HUES48 (cell line): ENCODE measurements around the gene RAB14.
"Not testable (repeated sequence)": the region's sequence is repeated elsewhere in the genome, so short reads cannot be mapped to it uniquely, and the experiment has no call there.

Experiments
- H3K27ac ChIP-seq: one replicate; pipeline ENCODE4 v1.7.0; 2013; ENCODE audit warnings: low read depth, low read length, inconsistent platforms
- H3K27me3 ChIP-seq: 2 replicates; pipeline ENCODE4 v1.6.1; 2013; ENCODE audit warnings: mild to moderate bottlenecking, low read length; ENCODE audit not compliant: control insufficient read depth, insufficient read depth
- H3K36me3 ChIP-seq: 2 replicates; pipeline ENCODE4 v1.6.1; 2013; ENCODE audit warnings: low read length; ENCODE audit not compliant: control insufficient read depth, insufficient read depth
- H3K4me1 ChIP-seq: 2 replicates; pipeline ENCODE4 v1.6.1; 2013; ENCODE audit warnings: mild to moderate bottlenecking, low read length; ENCODE audit not compliant: control insufficient read depth, insufficient read depth
- H3K4me3 ChIP-seq: 2 replicates; pipeline ENCODE4 v1.5.1; 2013; ENCODE audit warnings: mild to moderate bottlenecking, low read depth, low read length
- H3K9ac ChIP-seq: 2 replicates; pipeline ENCODE4 v1.6.1; 2013; ENCODE audit warnings: mild to moderate bottlenecking, low read depth, low read length, moderate library complexity
- H3K9me3 ChIP-seq: 2 replicates; pipeline ENCODE4 v1.6.1; 2013; ENCODE audit warnings: low read length; ENCODE audit not compliant: control insufficient read depth, insufficient read depth

RAB14 gene

GRCh38 chr9:121189006-121189405 lies 12.7 kb downstream of the RAB14 start:
- H3K36me3 ChIP-seq, result peaks cover 29% of the 10 kb centered on the region

GRCh38 chr9:121187636-121188305 lies 13.9 kb downstream of the RAB14 start:
- H3K27me3 ChIP-seq, result no peaks in the 10 kb centered on the region
- no peaks in the 10 kb centered on the region for H3K9me3 ChIP-seq
- H3K4me3 ChIP-seq, result no peak overlapping the region
- H3K27ac ChIP-seq, result no peak overlapping the region
- no peak overlapping the region for H3K9ac ChIP-seq
- peaks cover 9% of the 10 kb centered on the region; the same call in 1 of the 2 replicates for H3K4me1 ChIP-seq
- peaks cover 36% of the 10 kb centered on the region for H3K36me3 ChIP-seq

More at GRCh38 chr9:121189006-121189405, 12.7 kb downstream of the RAB14 start:
- H3K27ac ChIP-seq, result no peak overlapping the region
- H3K4me3 ChIP-seq, result no peak overlapping the region
- H3K9ac ChIP-seq, result no peak overlapping the region
- no peaks in the 10 kb centered on the region; the same call in 1 of the 2 replicates for H3K4me1 ChIP-seq
- no peaks in the 10 kb centered on the region for H3K9me3 ChIP-seq
- no peaks in the 10 kb centered on the region for H3K27me3 ChIP-seq

GRCh38 chr9:121185774-121186403 lies 15.8 kb downstream of the RAB14 start:
- peaks cover 9% of the 10 kb centered on the region; the same call in 1 of the 2 replicates for H3K4me1 ChIP-seq
- no peak overlapping the region for H3K27ac ChIP-seq
- H3K9me3 ChIP-seq, result no peaks in the 10 kb centered on the region
- H3K9ac ChIP-seq, result no peak overlapping the region
- peaks cover 51% of the 10 kb centered on the region for H3K36me3 ChIP-seq
- H3K27me3 ChIP-seq, result no peaks in the 10 kb centered on the region
- H3K4me3 ChIP-seq, result no peak overlapping the region

GRCh38 chr9:121185178-121185745 lies 16.4 kb downstream of the RAB14 start:
- H3K4me3 ChIP-seq, result no peak overlapping the region
- H3K27me3 ChIP-seq, result no peaks in the 10 kb centered on the region
- peaks cover 57% of the 10 kb centered on the region for H3K36me3 ChIP-seq
- no peak overlapping the region for H3K27ac ChIP-seq
- no peaks in the 10 kb centered on the region for H3K9me3 ChIP-seq
- no peak overlapping the region for H3K9ac ChIP-seq
- H3K4me1 ChIP-seq, result peaks cover 9% of the 10 kb centered on the region; the same call in 1 of the 2 replicates

- Histone ChIP-seq H3K9ac (no peak overlapping the region), H3K36me3 (peaks cover 61% of the 10 kb centered on the region), H3K9me3 (no peaks in the 10 kb centered on the region), H3K27ac (no peak overlapping the region), H3K27me3 (no peaks in the 10 kb centered on the region), H3K4me1 (peaks cover 9% of the 10 kb centered on the region; the same call in 1 of the 2 replicates), H3K4me3 (no peak overlapping the region)
Observed at GRCh38 chr9:121184463-121184862, 17.2 kb downstream of the RAB14 start.

GRCh38 chr9:121183666-121184423 lies 17.8 kb downstream of the RAB14 start:
- Histone ChIP-seq H3K9me3 (no peaks in the 10 kb centered on the region), H3K4me3 (no peak overlapping the region), H3K9ac (no peak overlapping the region), H3K4me1 (peaks cover 9% of the 10 kb centered on the region; the same call in 1 of the 2 replicates), H3K36me3 (peaks cover 63% of the 10 kb centered on the region), H3K27me3 (no peaks in the 10 kb centered on the region), H3K27ac (no peak overlapping the region)

GRCh38 chr9:121182989-121183388 lies 18.7 kb downstream of the RAB14 start:
- H3K27ac ChIP-seq, result no peak overlapping the region
- peaks cover 9% of the 10 kb centered on the region; the same call in 1 of the 2 replicates for H3K4me1 ChIP-seq
- H3K36me3 ChIP-seq, result peaks cover 68% of the 10 kb centered on the region
- H3K9me3 ChIP-seq, result no peaks in the 10 kb centered on the region
- no peak overlapping the region for H3K4me3 ChIP-seq
- H3K27me3 ChIP-seq, result no peaks in the 10 kb centered on the region
- H3K9ac ChIP-seq, result no peak overlapping the region

- H3K9ac ChIP-seq, result no peak overlapping the region
- H3K36me3 ChIP-seq, result peaks cover 68% of the 10 kb centered on the region
- H3K27me3 ChIP-seq, result no peaks in the 10 kb centered on the region
- no peak overlapping the region for H3K4me3 ChIP-seq
- peaks cover 9% of the 10 kb centered on the region; the same call in 1 of the 2 replicates for H3K4me1 ChIP-seq
- no peak overlapping the region for H3K27ac ChIP-seq
- no peaks in the 10 kb centered on the region for H3K9me3 ChIP-seq
Observed at GRCh38 chr9:121182101-121182836, 19.4 kb downstream of the RAB14 start.

- Histone ChIP-seq H3K9me3 (no peaks in the 10 kb centered on the region), H3K9ac (no peak overlapping the region), H3K27me3 (no peaks in the 10 kb centered on the region), H3K4me3 (no peak overlapping the region), H3K4me1 (peaks cover 9% of the 10 kb centered on the region; the same call in 1 of the 2 replicates), H3K36me3 (peaks cover 52% of the 10 kb centered on the region), H3K27ac (no peak overlapping the region)
Observed at GRCh38 chr9:121179930-121180681, 21.6 kb downstream of the RAB14 start.

- H3K27ac ChIP-seq, H3K27me3 ChIP-seq, H3K9ac ChIP-seq, H3K4me3 ChIP-seq, H3K9me3 ChIP-seq, H3K4me1 ChIP-seq: not testable (repeated sequence)
- peaks cover 48% of the 10 kb centered on the region for H3K36me3 ChIP-seq
Observed at GRCh38 chr9:121179373-121179721, 22.3 kb downstream of the RAB14 start.
